Liver (tissue), 9 donors: ENCODE data around the gene EHMT1. TPM values are rescaled to one million over a fixed set of nuclear protein-coding genes. Genes with fewer than 3 reads are reported as not detected.

ENCODE experiments used
- DNase-seq: peaks from one replicate; pipeline ENCODE4 v3.0.0-alpha.2; 2017; ENCODE audit warnings: low spot score
- H3K27ac ChIP-seq, 2 donors: one replicate each; pipeline ENCODE4 v1.7.0; 2013; ENCODE audit warnings: inconsistent platforms in 2 of 2, low read length in 2 of 2, control low read depth in 1 of 2, low read depth in 1 of 2, mild to moderate bottlenecking in 1 of 2
- H3K27me3 ChIP-seq, 4 donors: one replicate each; pipeline versions ENCODE4 v1.6.1 to v1.7.0; 2013; ENCODE audit warnings: low read length in 3 of 4, inconsistent platforms in 1 of 4, mild to moderate bottlenecking in 1 of 4, moderate library complexity in 1 of 4; ENCODE audit not compliant: control insufficient read depth in 4 of 4, insufficient read depth in 4 of 4
- H3K36me3 ChIP-seq, 4 donors: one replicate each; pipeline versions ENCODE4 v1.6.1 to v1.7.0; 2013; ENCODE audit warnings: low read length in 3 of 4, mild to moderate bottlenecking in 3 of 4, low read depth in 1 of 4, moderate library complexity in 1 of 4; ENCODE audit not compliant: control insufficient read depth in 4 of 4, insufficient read depth in 3 of 4
- H3K4me1 ChIP-seq, 4 donors: one replicate each; pipeline versions ENCODE4 v1.6.1 to v1.7.0; 2013; ENCODE audit warnings: low read length in 3 of 4, mild to moderate bottlenecking in 3 of 4, moderate library complexity in 1 of 4; ENCODE audit not compliant: control insufficient read depth in 4 of 4, insufficient read depth in 4 of 4
- H3K4me3 ChIP-seq, 3 donors: one replicate each; pipeline versions ENCODE4 v1.6.1 to v1.7.0; 2013; ENCODE audit warnings: low read length in 3 of 3, control low read depth in 1 of 3, low read depth in 1 of 3, mild to moderate bottlenecking in 1 of 3
- H3K9ac ChIP-seq, 2 donors: one replicate each; pipeline ENCODE4 v1.7.0; 2013; ENCODE audit warnings: low read length in 2 of 2, mild to moderate bottlenecking in 2 of 2, moderate library complexity in 2 of 2, control low read depth in 1 of 2, low read depth in 1 of 2
- H3K9me3 ChIP-seq, 4 donors: one replicate each; pipeline versions ENCODE4 v1.6.1 to v1.7.0; 2013; ENCODE audit warnings: low read length in 3 of 4; ENCODE audit not compliant: control insufficient read depth in 4 of 4
- CTCF ChIP-seq: fragments of 150-350 bp; IDR thresholded peaks from 2 replicates; pipeline ENCODE4 v1.5.1; 2017; ENCODE audit warnings: improper control_type of control experiment, low read depth, low read length; ENCODE audit not compliant: missing input control
- GABPA ChIP-seq, 2 donors: IDR thresholded peaks in 1 of 2; conservative IDR thresholded peaks in 1 of 2; 2 replicates each; pipeline ENCODE4 v1.6.1; 2016; ENCODE audit warnings: antibody characterized with exemption in 2 of 2, mild to moderate bottlenecking in 1 of 2, moderate library complexity in 1 of 2
- HNF4A ChIP-seq, 2 donors: conservative IDR thresholded peaks; 2 replicates each; pipeline ENCODE4 v1.6.1; 2016; ENCODE audit warnings: antibody characterized with exemption in 2 of 2, mild to moderate bottlenecking in 2 of 2
- HNF4G ChIP-seq: IDR thresholded peaks from 2 replicates; pipeline ENCODE4 v1.6.1; 2016; ENCODE audit warnings: antibody characterized with exemption
- JUND ChIP-seq, 2 donors: IDR thresholded peaks; 2 replicates each; pipeline ENCODE4 v1.6.1; 2016; ENCODE audit warnings: antibody characterized with exemption in 2 of 2
- NR2F2 ChIP-seq: IDR thresholded peaks from 2 replicates; pipeline ENCODE4 v1.6.1; 2016; ENCODE audit warnings: antibody characterized with exemption
- RAD21 ChIP-seq, 2 donors: IDR thresholded peaks; 2 replicates each; pipeline ENCODE4 v1.6.1; 2016; ENCODE audit warnings: antibody characterized with exemption in 2 of 2, mild to moderate bottlenecking in 2 of 2
- REST ChIP-seq: IDR thresholded peaks from 2 replicates; pipeline ENCODE4 v1.6.1; 2016; ENCODE audit warnings: antibody characterized with exemption, mild to moderate bottlenecking
- RXRA ChIP-seq, 2 donors: IDR thresholded peaks; 2 replicates each; pipeline ENCODE4 v1.6.1; 2017 to 2018; ENCODE audit warnings: antibody characterized with exemption in 2 of 2, mild to moderate bottlenecking in 1 of 2
- SP1 ChIP-seq: IDR thresholded peaks from 2 replicates; pipeline ENCODE4 v1.6.1; 2018; ENCODE audit warnings: antibody characterized with exemption, mild to moderate bottlenecking
- YY1 ChIP-seq: IDR thresholded peaks from 2 replicates; pipeline ENCODE4 v1.6.1; 2016; ENCODE audit warnings: antibody characterized with exemption, mild to moderate bottlenecking
- ZBTB33 ChIP-seq: IDR thresholded peaks from 2 replicates; pipeline ENCODE4 v1.6.1; 2016; ENCODE audit warnings: antibody characterized with exemption
- WGBS: extraction: QIAGEN DNeasy Blood & Tissue Kit; methylation state at CpG from one replicate; pipeline ENCODE4 v1.1.7; 2013; 5-methylcytosine and 5-hydroxymethylcytosine counted together
- polyA plus RNA-seq, 2 donors: library from polyadenylated mRNA; stranded (reverse) in 1 of 2; unstranded in 1 of 2; fragments of 200-250 nt in 1 of 2; fragments of >200 nt in 1 of 2; fragmentation: Nextera tagmentation in 1 of 2; extraction: Ambion mirVana in 1 of 2; gene quantifications; one replicate each; pipeline versions ENCODE4 v1.2.1 to v1.2.3, GENCODE V29; 2013 to 2015
- total RNA-seq, 2 donors: library from RNA; depleted of rRNA; stranded (reverse); fragments of >200 nt; gene quantifications; one replicate each; pipeline ENCODE4 v1.2.3, GENCODE V29; 2014
- TF ChIP-seq, protein P1 (sequence below): IDR thresholded peaks from 2 replicates; pipeline ENCODE4 v1.6.1; 2016; ENCODE audit warnings: antibody characterized with exemption
- TF ChIP-seq, protein P2 (sequence below): IDR thresholded peaks from 2 replicates; pipeline ENCODE4 v1.6.1; 2016; ENCODE audit warnings: antibody characterized with exemption
- donor health status: healthy.
- donor health status: healthy.
- donor health status: healthy.
- donor health status: healthy.
- donor health status: healthy.

Gene EHMT1
- total RNA-seq (10 to 100 TPM; 37.5 to 48.2 TPM), polyA plus RNA-seq (10 to 100 TPM; 16.1 to 17.1 TPM)

DNA sequence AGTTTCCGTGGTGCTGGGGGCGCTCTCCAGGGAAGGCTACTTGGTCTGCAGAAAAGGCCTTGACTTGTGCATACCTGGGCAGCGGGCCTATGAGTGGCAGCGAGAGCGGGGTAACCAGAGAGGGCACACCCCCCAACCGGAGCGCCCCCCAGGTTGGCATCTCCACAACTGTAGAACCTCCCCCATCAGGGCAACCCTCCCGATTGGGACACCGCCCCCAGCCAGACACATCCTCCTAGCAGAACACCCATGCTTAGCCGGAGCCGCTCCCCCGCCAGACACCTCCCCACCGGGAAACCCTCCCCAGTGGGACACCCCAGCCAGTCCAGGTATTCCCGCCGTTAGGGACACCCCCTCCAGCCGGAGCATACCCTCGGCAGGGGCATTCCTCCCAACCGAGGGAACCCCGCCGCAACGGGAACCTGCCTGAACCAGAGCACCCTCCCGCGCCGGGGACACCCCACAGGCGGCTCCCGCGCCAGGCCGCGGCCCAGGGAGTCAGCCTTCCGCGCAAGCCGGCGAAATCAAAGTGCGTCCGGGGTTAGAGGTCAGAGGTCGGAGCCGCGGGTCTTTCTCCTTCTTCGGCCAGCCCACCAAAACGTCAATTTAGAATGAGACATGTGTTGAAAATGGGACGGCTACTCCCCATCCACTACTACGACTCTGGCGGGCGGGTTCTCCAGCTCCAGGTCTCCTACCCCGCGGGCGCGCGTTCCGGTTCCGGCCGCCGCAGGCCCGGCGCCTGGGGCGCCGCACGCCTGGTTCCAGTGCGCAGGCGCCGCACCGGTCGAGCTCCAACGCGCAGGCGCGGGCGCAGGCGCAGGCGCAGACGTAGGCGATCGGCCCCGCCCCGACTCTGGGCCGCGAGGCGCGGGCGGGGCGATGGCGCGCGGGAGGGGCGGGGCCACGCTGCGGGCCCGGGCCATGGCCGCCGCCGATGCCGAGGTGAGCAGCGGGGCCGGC lies at the start of gene EHMT1:
Gene EHMT1, plus strand, starts transcription at position 901 of the 963 bp plus-strand sequence. Its CDS starts 24 bp downstream, at position 925.
- Histone ChIP-seq H3K36me3 (peaks cover 0 to 14% (median 11%) of the 10 kb centered on the region in 4 donors), H3K27ac (peak within 1 kb of the TSS; percentile 82 to 89), H3K4me1 (peaks cover 10 to 46% (median 37%) of the 10 kb centered on the region in 4 donors), H3K4me3 (peak within 1 kb of the TSS; percentile 94 to 95 (median 95)), H3K9me3 (no peaks in the 10 kb centered on the region), H3K9ac (peak within 1 kb of the TSS; percentile 85 to 95), H3K27me3 (no peaks in the 10 kb centered on the region)
- 1% methylated on average over 94 of the region's 94 CpGs for WGBS
- DNase-seq: peak; percentile 92
- peak in 1 of 2 donors; percentile 87 for TF ChIP-seq GABPA (IDR thresholded peaks at IDR 0.05 in 1 of 2, conservative IDR thresholded peaks at IDR 0.05 in 1 of 2)
- TF ChIP-seq YY1: peak; percentile 13
- TF ChIP-seq RXRA (IDR thresholded peaks at IDR 0.05): peak in 1 of 2 donors; percentile 34
- TF ChIP-seq NR2F2: peak; percentile 88
- TF ChIP-seq, protein P1, sequence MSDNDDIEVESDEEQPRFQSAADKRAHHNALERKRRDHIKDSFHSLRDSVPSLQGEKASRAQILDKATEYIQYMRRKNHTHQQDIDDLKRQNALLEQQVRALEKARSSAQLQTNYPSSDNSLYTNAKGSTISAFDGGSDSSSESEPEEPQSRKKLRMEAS: no peak
- TF ChIP-seq HNF4A (conservative IDR thresholded peaks at IDR 0.05): peak in 1 of 2 donors; percentile 8
- peak in 1 of 2 donors; percentile 13 for TF ChIP-seq RAD21 (IDR thresholded peaks at IDR 0.05)
- peak; percentile 15 for TF ChIP-seq SP1
- TF ChIP-seq REST: no peak

- H3K27me3 ChIP-seq: no peaks in the 10 kb centered on the region
- H3K9me3 ChIP-seq: no peaks in the 10 kb centered on the region
- H3K36me3 ChIP-seq: peaks cover 7 to 23% (median 10%) of the 10 kb centered on the region in 4 donors
- no peak overlapping the region for H3K4me3 ChIP-seq
- WGBS: 94% methylated on average over 5 of the region's 5 CpGs
- no peak overlapping the region for H3K27ac ChIP-seq
- DNase-seq: no peak
- H3K4me1 ChIP-seq: no peaks in the 10 kb centered on the region
- TF ChIP-seq NR2F2 (no peak), ZBTB33 (no peak), HNF4G (no peak), RXRA (IDR thresholded peaks at IDR 0.05) (no peak), CTCF (no peak), GABPA (IDR thresholded peaks at IDR 0.05 in 1 of 2, conservative IDR thresholded peaks at IDR 0.05 in 1 of 2) (no peak), RAD21 (IDR thresholded peaks at IDR 0.05) (no peak), YY1 (no peak), JUND (IDR thresholded peaks at IDR 0.05) (no peak)
- TF ChIP-seq, protein P2, sequence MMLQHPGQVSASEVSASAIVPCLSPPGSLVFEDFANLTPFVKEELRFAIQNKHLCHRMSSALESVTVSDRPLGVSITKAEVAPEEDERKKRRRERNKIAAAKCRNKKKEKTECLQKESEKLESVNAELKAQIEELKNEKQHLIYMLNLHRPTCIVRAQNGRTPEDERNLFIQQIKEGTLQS: no peak
- TF ChIP-seq, protein P1: no peak
- H3K9ac ChIP-seq: no peak overlapping the region
Measured at GRCh38 chr9:137569609-137570203, 49.1 kb upstream of the EHMT1 start.
